ENCODE measurements around the gene DDX51. TPM values are rescaled to one million over a fixed set of nuclear protein-coding genes. Genes with fewer than 3 reads are reported as not detected.

The DDX51 gene
- total and polyA plus RNA-seq, 5 donors from 2014 or later = 4.8 to 41.2 (median 6.8) TPM

GRCh38 chr12:132167611-132168310 is 23.6 kb upstream of the DDX51 start:
- ATAC-seq (ENCODE audit: low read depth in 2 of 2) (peak in 1 of 2 donors; percentile 18), DNase-seq (peak in 1 of 3 donors; percentile 33)
- H3K27ac ChIP-seq (ENCODE audit: insufficient read depth, low read length, poor library complexity, severe bottlenecking) = no peak overlapping the region
- H3K27ac Mint-ChIP-seq = no peak overlapping the region
- H3K4me1 ChIP-seq (ENCODE audit: control insufficient read depth, insufficient read depth, low read length, poor library complexity, severe bottlenecking) = peaks cover 12% of the 10 kb centered on the region
- H3K4me3 Mint-ChIP-seq = no peak overlapping the region
- H3K36me3 ChIP-seq (ENCODE audit: control insufficient read depth, insufficient read depth, low read length) = no peaks in the 10 kb centered on the region
- H3K9me3 ChIP-seq (ENCODE audit: control insufficient read depth in 2 of 2, low read length in 2 of 2) = no peaks in the 10 kb centered on the region
- no peaks in the 10 kb centered on the region for H3K27me3 ChIP-seq (ENCODE audit: control insufficient read depth, insufficient read depth, low read length)
- no peaks in the 10 kb centered on the region for H3K27me3 Mint-ChIP-seq
- no peaks in the 10 kb centered on the region for H3K36me3 Mint-ChIP-seq
- no peak overlapping the region for H3K4me3 ChIP-seq (ENCODE audit: low read depth, low read length)
- H3K9me3 Mint-ChIP-seq = no peaks in the 10 kb centered on the region
- peaks cover 4 to 16% (median 4%) of the 10 kb centered on the region in 4 donors for H3K4me1 Mint-ChIP-seq

GRCh38 chr12:132166801-132167591 is 22.9 kb upstream of the DDX51 start:
- Mint-ChIP-seq H3K27me3 (no peaks in the 10 kb centered on the region), H3K36me3 (no peaks in the 10 kb centered on the region), H3K4me3 (no peak overlapping the region), H3K27ac (no peak overlapping the region), H3K9me3 (no peaks in the 10 kb centered on the region), H3K4me1 (peaks cover 4 to 15% (median 4%) of the 10 kb centered on the region in 4 donors)
- H3K4me1 ChIP-seq (ENCODE audit: control insufficient read depth, insufficient read depth, low read length, poor library complexity, severe bottlenecking) = peaks cover 14% of the 10 kb centered on the region
- no peak overlapping the region for H3K4me3 ChIP-seq (ENCODE audit: low read depth, low read length)
- ATAC-seq (ENCODE audit: low read depth in 2 of 2) (no peak), DNase-seq (no peak)
- no peaks in the 10 kb centered on the region for H3K36me3 ChIP-seq (ENCODE audit: control insufficient read depth, insufficient read depth, low read length)
- H3K27ac ChIP-seq (ENCODE audit: insufficient read depth, low read length, poor library complexity, severe bottlenecking) = no peak overlapping the region
- no peaks in the 10 kb centered on the region for H3K27me3 ChIP-seq (ENCODE audit: control insufficient read depth, insufficient read depth, low read length)
- H3K9me3 ChIP-seq (ENCODE audit: control insufficient read depth in 2 of 2, low read length in 2 of 2) = no peaks in the 10 kb centered on the region

GRCh38 chr12:132166093-132166492 is 22.0 kb upstream of the DDX51 start:
- Mint-ChIP-seq H3K27ac (no peak overlapping the region), H3K36me3 (no peaks in the 10 kb centered on the region), H3K27me3 (no peaks in the 10 kb centered on the region), H3K4me1 (peaks cover 4 to 15% (median 4%) of the 10 kb centered on the region in 4 donors), H3K4me3 (no peak overlapping the region), H3K9me3 (no peaks in the 10 kb centered on the region)
- H3K36me3 ChIP-seq (ENCODE audit: control insufficient read depth, insufficient read depth, low read length) = no peaks in the 10 kb centered on the region
- peaks cover 14% of the 10 kb centered on the region for H3K4me1 ChIP-seq (ENCODE audit: control insufficient read depth, insufficient read depth, low read length, poor library complexity, severe bottlenecking)
- no peak overlapping the region for H3K4me3 ChIP-seq (ENCODE audit: low read depth, low read length)
- ATAC-seq (ENCODE audit: low read depth in 2 of 2) (no peak), DNase-seq (no peak)
- no peaks in the 10 kb centered on the region for H3K27me3 ChIP-seq (ENCODE audit: control insufficient read depth, insufficient read depth, low read length)
- H3K9me3 ChIP-seq (ENCODE audit: control insufficient read depth in 2 of 2, low read length in 2 of 2) = no peaks in the 10 kb centered on the region
- H3K27ac ChIP-seq (ENCODE audit: insufficient read depth, low read length, poor library complexity, severe bottlenecking) = no peak overlapping the region

- Mint-ChIP-seq H3K27ac (no peak overlapping the region), H3K4me1 (peaks cover 4 to 15% (median 4%) of the 10 kb centered on the region in 4 donors), H3K36me3 (no peaks in the 10 kb centered on the region), H3K9me3 (no peaks in the 10 kb centered on the region), H3K27me3 (no peaks in the 10 kb centered on the region), H3K4me3 (no peak overlapping the region)
- DNase-seq (no peak), ATAC-seq (ENCODE audit: low read depth in 2 of 2) (no peak)
- Histone ChIP-seq H3K36me3 (ENCODE audit: control insufficient read depth, insufficient read depth, low read length) (no peaks in the 10 kb centered on the region), H3K4me1 (ENCODE audit: control insufficient read depth, insufficient read depth, low read length, poor library complexity, severe bottlenecking) (peaks cover 14% of the 10 kb centered on the region), H3K9me3 (ENCODE audit: control insufficient read depth in 2 of 2, low read length in 2 of 2) (no peaks in the 10 kb centered on the region), H3K4me3 (ENCODE audit: low read depth, low read length) (no peak overlapping the region), H3K27ac (ENCODE audit: insufficient read depth, low read length, poor library complexity, severe bottlenecking) (no peak overlapping the region), H3K27me3 (ENCODE audit: control insufficient read depth, insufficient read depth, low read length) (no peaks in the 10 kb centered on the region)
Observed at GRCh38 chr12:132165584-132165983, 21.5 kb upstream of the DDX51 start.

- H3K4me3 ChIP-seq (ENCODE audit: low read depth, low read length) = no peak overlapping the region
- no peaks in the 10 kb centered on the region for H3K27me3 Mint-ChIP-seq
- no peaks in the 10 kb centered on the region for H3K36me3 Mint-ChIP-seq
- peaks cover 14% of the 10 kb centered on the region for H3K4me1 ChIP-seq (ENCODE audit: control insufficient read depth, insufficient read depth, low read length, poor library complexity, severe bottlenecking)
- H3K4me1 Mint-ChIP-seq = peaks cover 4 to 12% (median 4%) of the 10 kb centered on the region in 4 donors
- no peaks in the 10 kb centered on the region for H3K9me3 ChIP-seq (ENCODE audit: control insufficient read depth in 2 of 2, low read length in 2 of 2)
- no peaks in the 10 kb centered on the region for H3K36me3 ChIP-seq (ENCODE audit: control insufficient read depth, insufficient read depth, low read length)
- no peak overlapping the region for H3K4me3 Mint-ChIP-seq
- H3K27ac Mint-ChIP-seq = peak overlapping the region in 1 of 3 donors; percentile 82
- H3K9me3 Mint-ChIP-seq = no peaks in the 10 kb centered on the region
- ATAC-seq (ENCODE audit: low read depth in 2 of 2) = no peak
- no peak for DNase-seq
- no peak overlapping the region for H3K27ac ChIP-seq (ENCODE audit: insufficient read depth, low read length, poor library complexity, severe bottlenecking)
- H3K27me3 ChIP-seq (ENCODE audit: control insufficient read depth, insufficient read depth, low read length) = no peaks in the 10 kb centered on the region
Observed at GRCh38 chr12:132164426-132164825, 20.3 kb upstream of the DDX51 start.

GRCh38 chr12:132163911-132164288 is 19.8 kb upstream of the DDX51 start:
- DNase-seq = no peak
- H3K4me3 ChIP-seq (ENCODE audit: low read depth, low read length) = no peak overlapping the region
- Mint-ChIP-seq H3K4me3 (no peak overlapping the region), H3K27me3 (no peaks in the 10 kb centered on the region), H3K36me3 (no peaks in the 10 kb centered on the region), H3K27ac (no peak overlapping the region), H3K9me3 (no peaks in the 10 kb centered on the region), H3K4me1 (peaks cover 4 to 12% (median 4%) of the 10 kb centered on the region in 4 donors)
- no peak for ATAC-seq (ENCODE audit: low read depth in 2 of 2)
- no peak overlapping the region for H3K27ac ChIP-seq (ENCODE audit: insufficient read depth, low read length, poor library complexity, severe bottlenecking)
- H3K4me1 ChIP-seq (ENCODE audit: control insufficient read depth, insufficient read depth, low read length, poor library complexity, severe bottlenecking) = peaks cover 14% of the 10 kb centered on the region
- no peaks in the 10 kb centered on the region for H3K36me3 ChIP-seq (ENCODE audit: control insufficient read depth, insufficient read depth, low read length)
- no peaks in the 10 kb centered on the region for H3K9me3 ChIP-seq (ENCODE audit: control insufficient read depth in 2 of 2, low read length in 2 of 2)
- H3K27me3 ChIP-seq (ENCODE audit: control insufficient read depth, insufficient read depth, low read length) = no peaks in the 10 kb centered on the region

- Histone ChIP-seq H3K36me3 (ENCODE audit: control insufficient read depth, insufficient read depth, low read length) (no peaks in the 10 kb centered on the region), H3K27ac (ENCODE audit: insufficient read depth, low read length, poor library complexity, severe bottlenecking) (no peak overlapping the region), H3K4me1 (ENCODE audit: control insufficient read depth, insufficient read depth, low read length, poor library complexity, severe bottlenecking) (peaks cover 14% of the 10 kb centered on the region), H3K27me3 (ENCODE audit: control insufficient read depth, insufficient read depth, low read length) (no peaks in the 10 kb centered on the region), H3K9me3 (ENCODE audit: control insufficient read depth in 2 of 2, low read length in 2 of 2) (no peaks in the 10 kb centered on the region), H3K4me3 (ENCODE audit: low read depth, low read length) (no peak overlapping the region)
- peaks cover 4 to 12% (median 4%) of the 10 kb centered on the region in 4 donors for H3K4me1 Mint-ChIP-seq
- H3K27ac Mint-ChIP-seq = no peak overlapping the region
- H3K36me3 Mint-ChIP-seq = no peaks in the 10 kb centered on the region
- ATAC-seq (ENCODE audit: low read depth in 2 of 2) (no peak), DNase-seq (no peak)
- no peaks in the 10 kb centered on the region for H3K27me3 Mint-ChIP-seq
- H3K4me3 Mint-ChIP-seq = peak overlapping the region in 2 of 4 donors; percentile 46 to 53
- no peaks in the 10 kb centered on the region for H3K9me3 Mint-ChIP-seq
Observed at GRCh38 chr12:132163041-132163910, 19.2 kb upstream of the DDX51 start.
